Cardiac atrium fibroblast (primary cell): Measurements from ENCODE around the gene DNAJC13. TPM values are rescaled to one million over a fixed set of nuclear protein-coding genes. Genes with fewer than 3 reads are reported as not detected.

Experiments used
- total RNA-seq: library from RNA; depleted of rRNA; stranded (reverse); fragments of >200 nt; gene quantifications from 2 replicates; pipeline ENCODE4 v1.2.3, GENCODE V29; 2015

DNAJC13 gene
- 25.1 and 27.7 TPM in 2 replicates for total RNA-seq

DNA sequence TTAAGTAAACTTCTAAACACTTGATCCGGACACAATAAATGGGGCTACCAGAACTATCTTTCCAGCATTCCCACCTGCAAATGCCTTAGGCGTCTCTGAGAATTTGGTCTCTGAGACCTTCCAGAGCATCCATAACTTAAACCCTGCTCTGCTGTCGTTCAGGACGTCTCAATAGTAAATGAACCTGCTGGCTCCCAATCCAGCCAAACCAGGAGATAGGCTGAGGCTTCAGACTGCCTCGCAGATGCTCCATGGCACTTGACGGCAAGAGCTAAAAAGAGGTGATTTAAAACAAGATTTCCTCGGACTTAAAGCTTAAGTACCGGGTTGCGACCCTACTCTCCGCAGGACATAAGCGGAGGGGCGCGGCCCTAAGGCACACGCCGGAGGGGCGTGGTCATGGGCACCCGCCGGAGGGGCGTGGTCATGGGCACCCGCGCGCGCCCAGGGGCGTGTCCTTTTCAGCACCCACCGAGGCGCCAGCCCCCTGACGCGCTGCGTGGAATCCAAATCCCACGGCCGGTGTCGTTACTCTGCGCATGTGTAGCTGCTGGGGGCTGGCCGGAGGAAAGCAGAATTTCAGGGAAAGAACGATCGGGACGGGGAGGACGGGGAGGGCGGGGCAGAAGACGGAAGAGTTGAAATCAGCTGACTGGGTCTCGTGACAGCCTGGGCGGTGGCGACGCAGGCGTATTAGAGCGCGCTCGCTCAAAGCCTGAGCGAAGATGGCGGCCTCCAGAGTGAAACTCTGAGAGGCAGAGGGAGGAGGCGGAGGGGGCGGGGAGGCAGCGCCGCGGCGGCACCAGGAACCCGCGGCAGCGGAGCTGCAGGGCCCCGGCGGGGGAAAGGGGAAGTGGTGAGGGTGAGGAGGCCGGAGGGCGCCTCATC lies at the start of gene DNAJC13:
Gene DNAJC13 (plus strand): TSS at position 696 of the 888 bp plus-strand sequence. CDS start 17,049 bp downstream, outside the sequence.

Other genes starting within 250 kb of the DNAJC13 start
- gene ACP3, start 100.1 kb upstream of the DNAJC13 start, total RNA-seq, result 1.5 and 1.8 TPM in 2 replicates
- 0.54 and 1.5 TPM in 2 replicates for gene ACKR4, start 179.8 kb downstream of the DNAJC13 start, total RNA-seq
- gene ACAD11, start 242.3 kb downstream of the DNAJC13 start, total RNA-seq, result 9.7 and 10.7 TPM in 2 replicates
- gene UBA5, start 242.8 kb downstream of the DNAJC13 start, total RNA-seq, result 22.7 and 25.1 TPM in 2 replicates